ENCODE measurements around the gene RSAD2.

Gene RSAD2

DNA sequence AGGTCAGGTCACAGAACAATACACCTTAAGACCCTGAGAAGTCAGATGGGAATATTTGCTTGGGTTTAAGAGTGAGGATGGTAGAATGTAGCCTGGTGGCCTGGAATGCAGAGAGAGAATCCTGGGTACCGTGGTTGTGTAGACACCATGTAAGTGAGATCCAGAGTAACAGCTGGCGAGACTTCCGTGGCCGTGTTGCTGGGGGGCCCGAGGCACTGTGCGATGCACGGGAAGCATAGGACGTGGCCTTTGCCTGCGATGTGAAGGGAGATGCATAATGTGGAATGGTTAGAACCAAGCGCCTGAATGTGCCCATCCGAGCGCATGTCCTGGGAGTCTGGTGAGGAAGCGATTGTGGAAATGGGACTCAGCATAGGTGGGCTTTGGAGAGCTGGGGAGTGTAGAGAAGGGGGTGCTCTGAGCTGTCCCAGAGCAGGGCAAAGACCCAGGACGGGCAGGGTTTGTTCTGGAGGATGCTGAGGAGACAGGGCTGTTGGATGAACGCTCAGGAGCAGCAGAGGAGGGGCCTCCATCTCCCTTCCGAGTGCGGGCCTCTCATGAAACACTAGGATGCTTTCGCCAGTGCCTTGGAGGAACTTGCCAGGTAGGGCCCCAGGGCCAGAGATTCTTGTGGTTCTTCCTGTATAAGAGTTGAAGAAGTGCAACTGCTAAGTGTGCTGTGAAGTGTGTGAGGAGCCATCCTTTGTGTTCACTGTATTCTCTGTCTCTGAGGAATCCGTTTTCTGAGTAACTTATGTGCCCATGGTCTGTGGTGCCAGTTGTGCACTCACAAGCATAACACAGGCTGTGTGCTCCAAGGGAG, 46.7 kb downstream of the RSAD2 start:
- H3K9me3 ChIP-seq (ENCODE audit: control insufficient read depth, low read length), result no peaks in the 10 kb centered on the region
- TF ChIP-seq CTCF (IDR thresholded peaks at IDR 0.05), result no peak

GRCh38 chr2:6924924-6925409, 47.4 kb downstream of the RSAD2 start:
- no peak for TF ChIP-seq CTCF (IDR thresholded peaks at IDR 0.05)
- Histone ChIP-seq H3K79me2 (peaks cover 20% of the 10 kb centered on the region), H3K4me3 (ENCODE audit: low read depth, low read length) (no peak overlapping the region), H3K4me1 (peaks cover 71% of the 10 kb centered on the region), H2AFZ (no peak overlapping the region), H3K27ac (peak overlapping the region; percentile 79), H3K36me3 (ENCODE audit: control insufficient read depth, insufficient read depth, low read length) (no peaks in the 10 kb centered on the region), H3K9ac (no peak overlapping the region), H3K27me3 (ENCODE audit: control insufficient read depth, insufficient read depth, low read length) (no peaks in the 10 kb centered on the region), H3K9me3 (ENCODE audit: control insufficient read depth, low read length) (no peaks in the 10 kb centered on the region), H3K4me2 (ENCODE audit: low read length) (no peak overlapping the region)

More for the DNA sequence above, 46.7 kb downstream of the RSAD2 start:
- Histone ChIP-seq H2AFZ (no peak overlapping the region), H3K4me3 (ENCODE audit: low read depth, low read length) (no peak overlapping the region), H3K79me2 (peaks cover 27% of the 10 kb centered on the region), H3K27me3 (ENCODE audit: control insufficient read depth, insufficient read depth, low read length) (no peaks in the 10 kb centered on the region), H3K9ac (no peak overlapping the region), H3K27ac (peak overlapping the region; percentile 79), H3K4me2 (ENCODE audit: low read length) (no peak overlapping the region), H3K36me3 (ENCODE audit: control insufficient read depth, insufficient read depth, low read length) (no peaks in the 10 kb centered on the region), H3K4me1 (peaks cover 76% of the 10 kb centered on the region)

GRCh38 chr2:6926071-6926732, 48.6 kb downstream of the RSAD2 start:
- Histone ChIP-seq H3K9ac (no peak overlapping the region), H3K4me3 (ENCODE audit: low read depth, low read length) (no peak overlapping the region), H3K79me2 (peaks cover 18% of the 10 kb centered on the region), H3K27me3 (ENCODE audit: control insufficient read depth, insufficient read depth, low read length) (no peaks in the 10 kb centered on the region), H3K4me2 (ENCODE audit: low read length) (no peak overlapping the region), H3K36me3 (ENCODE audit: control insufficient read depth, insufficient read depth, low read length) (no peaks in the 10 kb centered on the region), H2AFZ (no peak overlapping the region), H3K4me1 (peaks cover 64% of the 10 kb centered on the region), H3K27ac (peak overlapping the region; percentile 79), H3K9me3 (ENCODE audit: control insufficient read depth, low read length) (no peaks in the 10 kb centered on the region)
- TF ChIP-seq CTCF (IDR thresholded peaks at IDR 0.05), result no peak

DNA sequence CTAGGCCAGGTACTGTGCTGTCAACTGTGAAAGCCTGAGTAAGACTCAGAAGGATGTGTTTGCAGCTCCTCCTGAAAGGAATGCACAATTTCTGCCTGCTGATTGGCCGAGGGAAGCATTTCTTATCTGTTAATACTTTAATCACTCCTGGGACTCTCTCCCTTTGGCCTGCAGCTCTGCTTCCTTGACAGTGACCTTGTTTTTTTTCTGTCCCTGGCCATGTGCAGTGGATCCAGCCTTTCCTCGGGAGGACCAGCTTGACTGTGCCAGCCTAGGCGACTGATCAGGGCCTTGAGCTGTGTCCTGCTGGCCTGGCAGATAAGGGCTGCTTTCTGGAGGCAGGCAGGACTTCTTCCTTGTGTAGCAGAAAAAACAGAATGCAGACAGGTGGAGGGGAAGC, 49.6 kb downstream of the RSAD2 start:
- Histone ChIP-seq H3K4me2 (ENCODE audit: low read length) (no peak overlapping the region), H2AFZ (peak overlapping the region; percentile 47), H3K9ac (no peak overlapping the region), H3K36me3 (ENCODE audit: control insufficient read depth, insufficient read depth, low read length) (no peaks in the 10 kb centered on the region), H3K4me3 (ENCODE audit: low read depth, low read length) (no peak overlapping the region), H3K27me3 (ENCODE audit: control insufficient read depth, insufficient read depth, low read length) (no peaks in the 10 kb centered on the region), H3K27ac (peak overlapping the region; percentile 79), H3K9me3 (ENCODE audit: control insufficient read depth, low read length) (no peaks in the 10 kb centered on the region), H3K4me1 (peaks cover 55% of the 10 kb centered on the region), H3K79me2 (peaks cover 13% of the 10 kb centered on the region)
- TF ChIP-seq CTCF (IDR thresholded peaks at IDR 0.05), result no peak

All from parathyroid adenoma (tissue), 2 donors.